ENCODE measurements around the gene SLC7A5. TPM values are rescaled to one million over a fixed set of nuclear protein-coding genes. Genes with fewer than 3 reads are reported as not detected.

The SLC7A5 gene
- total and polyA plus RNA-seq, 8 donors, result 1.1 to 54.7 (median 4.4) TPM

- H3K9me3 ChIP-seq, result no peaks in the 10 kb centered on the region
- ATAC-seq, result no peak
- no peak overlapping the region for H3K27ac ChIP-seq
- H3K36me3 ChIP-seq, result peaks cover 0 to 7% (median 0%) of the 10 kb centered on the region in 3 donors
- FAIRE-seq, result no peak
- H3K27me3 ChIP-seq, result no peaks in the 10 kb centered on the region
- TF ChIP-seq CTCF (IDR thresholded peaks at IDR 0.05), result no peak
- no peak overlapping the region for H3K4me3 ChIP-seq
- 90 to 93% methylated on average over 29 of the region's 29 CpGs for WGBS, 2 donors
- intact Hi-C loops (cut with DNase I), result no loop called here
- DNase-seq, result peak in 1 of 6 donors; percentile 55
- no peaks in the 10 kb centered on the region for H3K4me1 ChIP-seq
Observed at GRCh38 chr16:87840271-87840978, 28.9 kb downstream of the SLC7A5 start.

GRCh38 chr16:87839542-87840270 lies 29.6 kb downstream of the SLC7A5 start:
- 91 to 94% methylated on average over 34 of the region's 34 CpGs for WGBS, 2 donors
- no peak for FAIRE-seq

GRCh38 chr16:87838643-87839541 lies 30.4 kb downstream of the SLC7A5 start:
- no peaks in the 10 kb centered on the region for H3K9me3 ChIP-seq
- H3K4me1 ChIP-seq, result no peaks in the 10 kb centered on the region
- FAIRE-seq (no peak), ATAC-seq (peak in 3 of 4 donors; percentile 11 to 46 (median 23)), DNase-seq (peak in 1 of 6 donors; percentile 62)
- no peak overlapping the region for H3K27ac ChIP-seq
- H3K36me3 ChIP-seq, result peaks cover 0 to 10% (median 0%) of the 10 kb centered on the region in 3 donors
- TF ChIP-seq CTCF (IDR thresholded peaks at IDR 0.05), result no peak
- WGBS, 2 donors, result 84 to 95% methylated on average over 25 to 27 of the region's 27 CpGs
- intact Hi-C loops (cut with DNase I), result no loop called here
- H3K27me3 ChIP-seq, result no peaks in the 10 kb centered on the region
- no peak overlapping the region for H3K4me3 ChIP-seq

More at GRCh38 chr16:87839542-87840270, 29.6 kb downstream of the SLC7A5 start:
- Histone ChIP-seq H3K4me3 (no peak overlapping the region), H3K27ac (no peak overlapping the region), H3K36me3 (peaks cover 0 to 7% (median 0%) of the 10 kb centered on the region in 3 donors), H3K27me3 (no peaks in the 10 kb centered on the region), H3K4me1 (no peaks in the 10 kb centered on the region), H3K9me3 (no peaks in the 10 kb centered on the region)
- TF ChIP-seq CTCF (IDR thresholded peaks at IDR 0.05), result no peak
- intact Hi-C loops (cut with DNase I), result no loop called here
- ATAC-seq, result no peak
- DNase-seq, result peak in 1 of 6 donors; percentile 67

GRCh38 chr16:87837627-87838289 lies 31.5 kb downstream of the SLC7A5 start:
- no peak for ATAC-seq
- peaks cover 0 to 14% (median 0%) of the 10 kb centered on the region in 3 donors for H3K36me3 ChIP-seq
- no peaks in the 10 kb centered on the region for H3K9me3 ChIP-seq

More at GRCh38 chr16:87837627-87838289, 31.5 kb downstream of the SLC7A5 start:
- FAIRE-seq (no peak), DNase-seq (peak in 1 of 6 donors; percentile 56)
- WGBS, 2 donors, result 92 to 94% methylated on average over 21 of the region's 21 CpGs
- Histone ChIP-seq H3K4me1 (no peaks in the 10 kb centered on the region), H3K27ac (no peak overlapping the region), H3K4me3 (no peak overlapping the region), H3K27me3 (no peaks in the 10 kb centered on the region)
- no peak for TF ChIP-seq CTCF (IDR thresholded peaks at IDR 0.05)
- intact Hi-C loops (cut with DNase I), result no loop called here

Data from pancreas (tissue), 10 donors.